Measurements from ENCODE around the gene PIP4P1.

DNA sequence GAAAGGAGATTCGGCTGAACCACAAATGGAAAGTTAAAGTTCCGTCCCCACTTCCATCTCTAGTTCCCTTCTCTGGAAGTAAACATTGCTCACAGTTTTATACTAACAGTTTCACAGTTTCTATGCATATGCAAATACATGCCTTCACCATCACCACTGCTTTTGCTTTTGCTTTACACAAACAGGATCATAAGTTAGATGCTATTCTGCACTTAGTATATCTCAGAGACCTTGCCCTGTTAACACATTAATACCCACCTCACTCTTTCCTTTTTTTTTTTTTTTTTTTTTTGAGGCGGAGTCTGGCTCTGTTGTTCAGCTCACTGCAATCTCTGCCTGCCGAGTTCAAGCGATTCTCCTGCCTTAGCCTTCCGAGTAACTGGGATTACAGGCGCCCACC, 48.8 kb downstream of the PIP4P1 start:
- TF ChIP-seq CTCF (IDR thresholded peaks at IDR 0.05; ENCODE audit: low read depth, low read length, poor library complexity, severe bottlenecking) (no peak), EZH2phosphoT487 (IDR thresholded peaks at IDR 0.05; ENCODE audit: borderline replicate concordance, low read length) (no peak)
